B cell (primary cell): ENCODE results near the gene LYPD5.

Source experiments
- CTCF ChIP-seq: fragments of 200-600 bp; IDR thresholded peaks from one replicate; pipeline ENCODE4 v1.8.0; 2022; ENCODE audit warnings: antibody characterized with exemption, mild to moderate bottlenecking
- EZH2 ChIP-seq: IDR thresholded peaks from 2 replicates; pipeline ENCODE4 v1.6.1; 2012; ENCODE audit warnings: borderline replicate concordance, low read depth, mild to moderate bottlenecking, moderate library complexity, low read length; ENCODE audit not compliant: insufficient read depth, poor library complexity, severe bottlenecking

GRCh38 chr19:43766755-43767043, 35.5 kb downstream of the LYPD5 start:
- TF ChIP-seq EZH2 (no peak), CTCF (no peak)
